Activated CD4-positive, CD25-positive, alpha-beta regulatory T cell (primary cell): Measurements from ENCODE around the gene RELB.

ENCODE experiments used
- DNase-seq, 4 experiments: peaks; one replicate each; lab custom pipeline; 2025; lab: John Stamatoyannopoulos, UW

RELB gene

DNA sequence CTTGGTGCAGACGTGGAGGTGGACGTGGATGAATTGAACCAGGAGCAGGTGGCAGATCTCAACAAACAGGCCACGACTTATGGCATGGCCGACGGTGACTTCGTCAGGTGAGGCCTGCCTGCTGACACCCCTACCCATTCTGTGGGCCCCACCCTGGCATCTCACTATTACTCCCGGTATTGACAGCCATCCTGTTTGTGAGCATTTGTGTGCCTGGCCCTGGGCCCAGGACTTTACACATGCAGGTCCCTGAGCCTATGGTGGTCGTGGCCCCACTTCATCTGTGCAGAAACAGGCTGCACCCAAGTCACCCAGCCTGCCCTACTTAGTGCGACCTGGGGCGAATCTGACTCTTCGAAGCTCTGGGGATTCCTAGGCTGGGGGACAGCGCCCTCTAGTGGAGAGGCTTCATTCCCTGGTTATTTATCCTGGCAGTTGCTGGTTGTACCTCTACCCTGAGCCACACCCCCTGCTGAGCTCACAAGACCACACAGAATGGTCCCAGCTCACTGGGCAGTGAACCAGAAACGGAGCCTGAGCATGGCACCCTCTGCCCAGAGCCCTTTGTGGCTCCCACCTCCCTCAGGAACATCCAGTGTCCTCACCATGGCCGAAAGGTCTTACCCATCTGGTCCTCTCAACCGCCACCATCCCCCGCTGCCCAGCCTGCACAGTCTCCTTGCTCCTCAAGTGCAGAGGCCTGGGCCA lies 58.1 kb downstream of the RELB start:
- DNase-seq: peak; percentile 64 to 76 (median 70)

DNA sequence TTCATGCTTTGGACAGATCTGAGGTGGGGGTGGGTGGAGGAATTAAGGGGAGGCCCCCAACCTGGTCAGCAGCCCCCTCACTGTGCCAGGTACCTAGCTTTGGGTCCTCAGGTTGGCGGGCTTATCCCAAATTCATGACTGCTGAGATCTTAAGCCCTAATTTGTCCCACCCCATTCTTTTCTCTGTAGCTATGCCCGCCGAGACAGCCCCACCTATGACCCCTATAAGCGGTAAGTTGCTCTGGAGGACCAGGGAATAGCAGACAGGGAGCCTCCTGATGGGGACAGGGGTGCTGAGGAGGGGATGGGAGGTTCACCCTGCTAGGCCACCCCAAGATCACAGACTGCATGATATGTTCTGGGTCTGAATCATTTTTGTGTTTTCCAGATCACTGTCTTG lies 60.7 kb downstream of the RELB start:
- no peak for DNase-seq

DNA sequence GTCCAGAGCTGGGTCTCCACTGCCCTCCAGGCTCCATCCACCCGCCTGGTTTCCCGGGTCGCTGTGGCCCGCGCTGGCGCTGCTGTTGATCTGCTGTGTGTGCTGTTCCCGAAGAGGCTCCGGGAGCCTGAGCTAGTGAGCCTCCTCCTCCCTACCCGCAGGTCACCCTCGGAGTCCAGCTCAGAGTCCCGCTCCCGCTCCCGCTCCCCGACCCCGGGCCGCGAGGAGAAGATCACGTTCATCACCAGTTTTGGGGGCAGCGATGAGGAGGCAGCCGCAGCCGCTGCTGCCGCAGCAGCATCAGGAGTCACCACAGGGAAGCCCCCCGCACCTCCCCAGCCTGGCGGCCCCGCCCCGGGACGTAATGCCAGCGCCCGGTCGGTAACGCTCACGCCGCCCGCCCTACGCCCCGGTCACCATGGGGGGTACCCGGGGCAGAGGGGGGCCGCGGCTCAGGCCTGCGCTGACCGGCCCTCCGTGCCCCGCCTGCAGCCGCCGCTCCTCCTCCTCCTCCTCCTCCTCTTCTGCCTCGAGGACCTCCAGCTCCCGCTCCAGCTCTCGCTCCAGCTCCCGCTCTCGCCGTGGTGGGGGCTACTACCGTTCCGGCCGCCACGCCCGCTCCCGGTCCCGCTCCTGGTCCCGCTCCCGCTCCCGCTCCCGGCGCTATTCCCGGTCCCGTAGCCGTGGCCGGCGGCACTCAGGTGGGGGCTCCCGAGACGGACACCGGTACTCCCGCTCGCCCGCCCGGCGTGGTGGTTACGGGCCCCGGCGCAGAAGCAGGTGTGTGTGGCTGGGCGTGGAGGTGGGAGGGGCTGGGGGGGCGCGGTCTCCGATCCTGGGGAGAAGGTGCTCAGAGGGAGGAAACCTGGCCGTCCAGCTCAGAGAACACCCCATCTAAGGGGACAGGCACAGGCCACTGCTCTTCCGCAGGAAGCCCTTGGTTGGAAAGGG lies 62.9 kb downstream of the RELB start:
- DNase-seq: no peak

DNA sequence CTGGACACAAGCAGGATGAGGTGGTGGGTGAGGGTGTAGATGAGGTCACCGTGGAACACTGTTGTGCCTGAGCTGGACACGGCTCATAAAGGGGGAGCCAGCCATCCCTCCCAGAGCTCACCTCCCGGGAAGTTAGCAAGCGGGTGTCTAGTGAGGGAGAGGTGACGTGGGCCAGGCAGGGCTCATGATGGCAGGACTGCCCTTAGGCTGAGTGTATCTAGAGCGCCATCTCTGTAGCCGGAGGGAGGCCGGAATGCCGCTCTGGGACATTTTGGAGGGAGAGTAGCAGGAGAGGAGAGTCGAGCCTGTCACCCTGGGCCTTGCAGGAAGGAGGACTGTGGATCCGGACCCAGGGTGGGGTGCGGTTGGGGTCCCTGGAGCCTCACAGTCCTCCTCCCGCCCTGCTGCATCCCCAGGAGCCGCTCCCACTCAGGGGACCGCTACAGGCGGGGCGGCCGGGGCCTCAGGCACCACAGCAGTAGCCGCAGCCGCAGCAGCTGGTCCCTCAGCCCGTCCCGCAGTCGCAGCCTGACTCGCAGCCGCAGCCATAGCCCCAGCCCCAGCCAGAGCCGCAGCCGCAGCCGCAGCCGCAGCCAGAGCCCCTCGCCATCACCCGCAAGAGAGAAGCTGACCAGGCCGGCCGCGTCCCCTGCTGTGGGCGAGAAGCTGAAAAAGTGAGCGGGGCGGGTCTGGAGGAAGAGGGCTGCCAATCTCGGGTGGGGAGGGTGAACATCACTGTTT lies 65.8 kb downstream of the RELB start:
- no peak for DNase-seq

DNA sequence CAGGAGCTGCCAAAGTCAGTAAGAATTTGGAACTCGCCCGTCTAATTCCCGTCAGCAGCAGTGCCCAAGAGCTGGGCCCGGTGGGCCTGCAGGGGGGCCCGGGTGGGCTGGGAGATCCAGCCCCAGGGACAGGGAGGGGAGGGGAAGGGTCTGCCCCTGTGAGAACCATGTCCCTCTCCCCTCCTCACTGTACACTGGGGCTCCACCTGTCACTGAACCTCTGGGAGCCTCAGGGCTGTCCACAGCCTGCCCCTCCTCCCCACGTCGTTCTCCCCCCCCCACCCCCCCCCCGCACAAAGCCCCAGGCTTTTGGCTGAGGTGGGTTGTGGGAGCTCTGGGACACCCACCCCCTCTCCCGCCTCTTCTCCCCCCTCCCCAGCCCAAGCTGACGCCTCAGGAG lies 66.8 kb downstream of the RELB start:
- no peak for DNase-seq

DNA sequence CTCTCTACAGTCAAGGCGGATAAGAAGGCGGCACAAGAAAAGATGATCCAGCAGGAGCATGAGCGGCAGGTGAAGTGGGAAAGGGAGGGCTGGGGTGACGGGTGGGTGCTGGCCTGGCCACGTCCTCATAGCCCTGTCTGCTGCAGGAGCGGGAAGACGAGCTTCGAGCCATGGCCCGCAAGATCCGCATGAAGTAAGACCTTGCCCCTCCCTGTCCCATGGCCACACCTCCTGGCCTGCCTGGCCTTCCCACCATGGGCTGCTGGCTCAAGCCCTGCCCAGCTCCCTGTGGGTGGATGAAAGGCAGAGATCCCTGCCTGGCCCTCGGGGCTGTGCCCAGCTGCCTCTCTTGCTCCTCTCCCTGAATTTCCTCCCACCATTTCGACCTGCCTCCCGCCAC lies 67.8 kb downstream of the RELB start:
- DNase-seq: no peak

DNA sequence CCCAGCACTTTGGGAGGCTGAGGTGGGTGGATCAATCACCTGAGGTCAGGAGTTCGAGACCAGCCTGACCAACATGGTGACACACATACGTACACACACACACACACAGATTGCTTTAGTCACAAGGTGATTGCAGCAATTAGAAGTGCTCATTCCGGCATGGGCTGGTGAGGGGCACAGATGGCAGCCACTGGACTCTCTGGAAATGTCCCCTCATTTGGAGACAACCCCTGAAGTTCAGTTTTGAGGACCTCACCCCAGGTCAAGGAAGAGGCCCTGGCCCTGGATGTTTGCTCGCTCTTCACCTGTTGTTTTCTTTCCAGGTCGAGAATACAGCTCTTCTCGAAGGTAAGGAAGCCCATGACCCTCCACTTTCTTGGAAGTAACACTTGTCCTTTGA lies 69.0 kb downstream of the RELB start:
- DNase-seq: no peak

DNA sequence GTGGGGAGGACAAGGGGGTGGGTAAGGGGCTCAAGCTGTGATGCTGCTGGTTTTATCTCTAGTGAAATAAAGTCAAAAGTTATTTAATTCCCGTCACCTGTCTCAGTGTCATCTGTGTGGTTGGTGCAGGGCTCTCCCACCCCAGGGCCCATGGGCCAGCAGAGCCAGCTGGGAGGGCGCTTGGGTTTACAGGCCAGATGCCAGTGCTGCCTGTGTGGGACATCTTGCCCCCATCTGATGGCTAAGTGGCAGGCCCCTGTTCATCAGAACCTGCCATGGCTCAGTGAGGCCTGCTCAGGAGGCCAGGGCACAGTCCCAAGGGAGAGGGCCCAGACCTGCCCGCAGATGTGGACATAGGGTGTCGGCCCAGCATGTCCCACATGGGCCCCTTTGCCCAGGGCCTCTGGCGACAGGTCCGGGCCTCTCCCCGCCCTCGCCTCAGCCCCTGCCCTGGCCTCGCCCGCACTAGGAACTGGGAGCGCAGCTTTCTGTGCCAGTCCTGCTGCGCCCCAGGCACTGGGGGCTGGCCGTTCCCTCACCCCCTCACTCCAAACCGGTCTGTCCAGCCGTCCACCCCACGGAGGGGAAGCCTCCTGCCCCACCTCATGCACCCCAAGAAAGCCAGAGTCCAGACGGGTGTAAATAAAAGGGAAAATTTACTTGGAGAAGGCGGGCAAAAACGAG lies 69.7 kb downstream of the RELB start:
- no peak for DNase-seq

DNA sequence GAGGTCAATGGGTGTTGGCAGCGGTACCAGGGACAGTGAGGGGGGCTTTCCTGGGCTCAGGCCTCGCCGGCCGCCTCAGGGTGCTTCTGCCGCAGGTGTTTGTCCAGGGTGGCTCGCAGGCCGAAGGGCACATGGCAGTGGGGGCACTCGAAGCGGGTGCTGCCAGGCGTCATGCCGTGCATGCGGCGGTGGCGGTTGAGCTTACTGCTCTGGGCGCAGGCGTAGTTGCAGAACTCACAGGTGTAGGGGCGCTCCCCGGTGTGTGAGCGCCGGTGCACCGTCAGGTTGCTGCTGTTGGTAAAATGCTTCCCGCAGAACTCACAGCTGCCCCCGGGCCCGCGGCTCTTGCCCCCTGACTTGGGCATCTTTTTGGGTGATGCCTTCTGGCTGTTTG lies 70.3 kb downstream of the RELB start:
- no peak for DNase-seq

DNA sequence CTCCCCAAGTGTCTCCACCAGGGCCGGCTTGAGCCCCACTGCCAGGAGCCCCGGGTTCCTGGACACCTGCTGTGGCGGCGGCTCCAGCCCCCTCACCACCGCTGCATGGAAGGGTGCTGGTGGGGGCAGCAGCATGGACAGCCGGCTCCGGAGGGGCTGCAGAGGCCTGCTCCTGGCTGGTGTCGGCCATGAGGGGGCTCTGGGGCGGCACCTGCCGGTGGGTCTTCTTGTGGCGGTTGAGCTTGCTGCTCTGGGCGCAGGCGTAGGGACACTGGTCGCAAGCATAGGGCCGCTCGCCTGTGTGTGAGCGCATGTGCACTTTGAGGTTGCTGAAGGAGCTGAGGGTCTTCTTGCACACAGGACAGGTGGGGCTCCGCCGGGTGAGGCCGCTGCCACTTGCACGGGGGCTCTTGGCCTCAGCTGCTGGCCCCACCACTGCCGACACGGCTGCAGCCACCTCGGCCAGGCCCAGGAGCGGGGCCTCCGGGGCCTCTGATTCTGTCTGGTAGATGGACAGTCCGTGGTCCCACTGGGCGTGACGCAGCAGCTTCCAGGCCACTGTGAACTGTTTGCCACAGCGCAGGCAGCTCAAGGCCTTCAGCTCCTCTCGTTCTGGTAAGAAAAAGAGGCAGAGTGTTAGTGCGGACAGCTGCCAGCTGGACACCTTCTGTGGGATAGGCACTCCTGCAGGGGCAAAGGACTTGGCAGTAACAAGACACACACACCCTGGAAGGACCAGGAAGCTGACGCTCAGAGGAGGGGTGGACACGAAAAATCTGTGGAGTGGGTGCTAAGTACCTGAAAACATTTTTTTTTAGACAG lies 70.9 kb downstream of the RELB start:
- no peak for DNase-seq

DNA sequence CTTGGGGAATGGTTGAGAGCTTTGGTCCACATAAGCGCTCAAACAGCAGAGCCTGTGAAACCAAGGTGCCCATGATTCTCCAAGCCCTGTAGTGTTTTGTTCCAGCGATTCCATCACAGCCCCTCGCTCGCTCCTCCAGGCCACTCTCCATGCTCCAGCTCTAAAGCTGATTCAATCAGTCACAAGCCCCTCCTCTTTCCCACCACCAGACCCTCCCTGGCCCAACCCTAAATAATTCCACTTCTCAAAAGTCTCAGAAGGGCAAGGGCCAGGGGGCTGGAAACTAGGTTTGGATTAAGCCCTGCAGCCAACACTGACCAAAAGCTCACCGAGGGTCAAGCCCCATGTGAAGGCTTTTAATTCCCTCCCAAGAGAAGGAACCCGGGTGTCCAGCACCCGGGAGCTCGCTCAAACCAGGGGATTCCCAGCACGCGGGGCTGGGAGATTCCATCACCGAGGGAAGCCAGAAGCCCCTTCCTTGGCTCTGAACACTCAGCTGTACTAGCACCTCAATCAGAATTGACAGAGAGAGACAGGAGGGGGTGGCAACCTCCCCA lies 73.6 kb downstream of the RELB start:
- DNase-seq: no peak

DNA sequence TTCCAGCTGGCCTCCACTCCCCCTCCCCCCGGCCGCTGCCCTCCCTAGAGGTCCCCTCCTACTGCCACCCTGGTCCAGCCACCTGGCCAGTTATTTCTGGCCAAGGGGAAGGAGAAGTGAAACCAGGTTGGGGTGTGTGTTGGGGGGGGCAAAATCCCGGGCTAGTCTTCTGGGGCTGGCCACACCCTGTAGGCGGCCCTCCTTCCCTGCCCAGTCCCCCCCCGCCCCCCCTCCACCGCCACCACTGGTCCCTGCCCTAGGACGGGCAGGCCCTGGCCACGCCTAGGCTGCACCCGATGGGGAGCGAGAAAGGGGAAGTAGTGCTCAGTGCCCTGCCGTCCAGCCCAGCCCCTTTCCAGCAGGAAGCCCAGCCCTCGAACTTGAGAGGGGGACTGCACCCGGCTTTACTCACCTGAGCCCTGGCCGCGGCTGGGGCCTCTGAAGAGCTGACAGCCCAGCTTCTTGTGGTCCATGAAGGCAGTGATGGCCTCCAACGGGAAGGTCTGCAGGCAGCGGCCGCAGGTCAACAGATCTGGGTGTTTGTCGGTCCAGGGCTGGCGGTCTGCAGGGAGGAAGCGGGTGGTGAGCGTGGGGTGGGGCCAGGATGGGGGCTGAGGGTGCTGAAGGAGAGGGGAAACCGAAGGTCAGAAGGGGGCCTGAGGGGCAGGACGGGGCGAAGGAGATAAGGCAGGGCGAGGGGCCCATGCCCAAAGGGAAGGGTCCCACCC lies 74.2 kb downstream of the RELB start:
- peak in 3 of 4 experiments; percentile 20 to 35 (median 26) for DNase-seq

DNA sequence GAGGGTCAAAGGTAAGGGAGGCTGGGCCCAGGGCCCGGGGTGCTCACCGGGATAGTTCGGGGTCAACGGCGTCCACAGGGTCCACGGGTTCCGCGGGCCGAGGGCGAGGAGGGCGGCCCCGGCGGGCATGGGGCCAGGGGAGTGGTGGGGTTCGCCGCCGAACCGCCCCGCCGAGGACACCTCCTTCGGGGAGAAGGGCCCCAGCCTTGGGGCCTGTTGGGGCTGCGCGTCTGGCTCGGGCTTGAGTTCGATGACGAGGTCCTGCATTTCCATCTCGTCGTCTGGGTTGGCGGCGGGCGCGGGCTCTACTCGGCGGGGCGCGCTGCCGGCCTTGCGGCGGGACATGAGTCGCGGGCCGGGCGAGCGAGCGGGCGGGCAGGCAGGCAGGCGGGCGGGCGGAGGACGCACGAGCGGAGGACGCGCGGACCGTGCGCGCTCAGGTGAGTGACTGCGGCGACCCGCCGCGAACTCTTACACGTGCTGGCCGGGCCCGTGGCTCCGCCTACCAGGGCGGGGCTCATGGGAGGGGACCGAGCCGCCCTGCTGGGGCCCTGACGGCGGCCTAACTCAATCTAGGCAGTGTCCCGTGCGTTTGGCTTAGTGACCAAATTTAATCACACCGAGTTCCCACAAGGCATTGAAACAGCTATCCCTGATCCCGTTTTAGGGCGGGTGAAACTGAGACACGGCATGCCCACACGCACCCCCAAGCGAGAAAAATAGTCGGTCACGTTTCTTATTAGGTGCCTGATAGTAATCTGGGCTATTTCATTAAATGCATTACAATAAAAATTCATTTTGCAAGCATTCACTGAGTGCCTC lies 75.0 kb downstream of the RELB start, which contains the start of gene ZNF296:
TSS of gene ZNF296 (minus strand) at position 450 of the 822 bp plus-strand sequence. CDS start at position 345, 105 bp downstream.
- peak; percentile 62 to 70 (median 68) for DNase-seq

DNA sequence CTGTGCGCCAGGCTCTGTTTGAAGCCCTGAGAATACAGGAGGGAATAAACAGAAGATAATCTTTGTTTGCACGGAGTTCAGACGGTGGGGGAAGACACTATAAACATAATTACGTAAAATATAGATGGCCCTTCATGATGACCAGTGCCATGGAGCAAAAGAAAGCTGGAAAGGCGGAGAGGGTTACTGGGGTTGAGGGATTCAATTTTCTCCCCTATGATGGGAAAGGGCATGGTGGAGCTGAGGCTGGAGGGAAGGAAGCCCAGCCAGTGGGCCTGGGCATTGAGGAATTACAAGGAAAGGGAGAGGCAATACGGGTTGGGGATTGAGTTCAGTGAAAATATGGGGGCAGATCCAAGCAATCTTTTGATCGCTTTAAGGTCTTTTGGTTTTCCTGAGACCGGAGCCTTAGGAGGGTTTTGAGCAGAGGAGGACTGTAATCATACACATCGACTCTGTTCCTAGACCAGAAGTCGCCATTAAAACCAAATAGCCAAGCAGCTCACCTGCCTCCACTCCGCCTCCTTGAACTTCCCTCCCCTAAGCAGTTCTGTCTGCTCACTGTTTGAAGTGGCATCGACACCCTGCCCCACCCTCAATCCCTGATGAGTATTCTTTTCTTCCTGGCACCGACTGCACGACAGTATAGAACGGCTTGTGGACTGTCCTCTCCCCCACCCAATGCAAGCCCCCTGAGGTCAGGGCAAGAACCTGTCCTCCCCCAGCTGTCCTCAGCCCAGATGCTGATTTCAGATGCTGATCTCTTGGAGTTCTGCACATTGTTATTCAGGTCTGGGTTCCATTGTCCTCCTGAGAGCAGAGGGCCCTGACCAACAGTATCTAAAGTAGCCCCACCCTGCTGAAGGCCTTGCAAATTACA lies 75.8 kb downstream of the RELB start:
- no peak for DNase-seq

DNA sequence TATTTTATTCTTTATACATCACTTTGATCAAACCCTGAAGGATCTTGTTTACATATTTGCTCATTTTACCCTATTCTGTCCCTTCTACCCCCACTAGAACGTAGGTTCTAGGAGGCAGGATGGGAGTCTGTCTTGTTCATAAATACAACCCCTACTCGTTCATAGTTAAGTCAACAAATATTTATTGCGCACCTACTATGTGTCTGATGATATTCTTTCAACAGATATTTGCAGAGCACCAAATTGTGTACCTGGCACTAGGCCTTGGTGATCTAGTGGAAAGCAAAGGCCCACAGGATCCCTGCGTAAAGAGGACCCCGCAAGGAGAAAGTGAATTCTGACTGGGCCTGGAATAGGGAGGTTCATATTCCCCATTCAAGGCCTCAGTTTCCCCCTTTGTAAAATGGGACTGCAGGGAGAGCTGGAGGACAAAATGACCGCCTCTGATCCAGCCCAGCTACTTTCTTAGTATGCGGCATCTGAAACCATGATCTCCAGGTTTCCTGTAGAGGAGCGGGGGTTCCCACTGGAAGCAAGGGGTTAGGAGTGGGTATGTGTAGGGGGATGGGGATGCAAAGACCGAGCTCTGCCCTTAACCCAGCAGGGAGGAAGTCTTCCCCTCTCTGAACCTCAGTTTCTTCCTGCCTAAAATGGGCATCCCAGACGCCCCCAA lies 77.3 kb downstream of the RELB start:
- DNase-seq: no peak

DNA sequence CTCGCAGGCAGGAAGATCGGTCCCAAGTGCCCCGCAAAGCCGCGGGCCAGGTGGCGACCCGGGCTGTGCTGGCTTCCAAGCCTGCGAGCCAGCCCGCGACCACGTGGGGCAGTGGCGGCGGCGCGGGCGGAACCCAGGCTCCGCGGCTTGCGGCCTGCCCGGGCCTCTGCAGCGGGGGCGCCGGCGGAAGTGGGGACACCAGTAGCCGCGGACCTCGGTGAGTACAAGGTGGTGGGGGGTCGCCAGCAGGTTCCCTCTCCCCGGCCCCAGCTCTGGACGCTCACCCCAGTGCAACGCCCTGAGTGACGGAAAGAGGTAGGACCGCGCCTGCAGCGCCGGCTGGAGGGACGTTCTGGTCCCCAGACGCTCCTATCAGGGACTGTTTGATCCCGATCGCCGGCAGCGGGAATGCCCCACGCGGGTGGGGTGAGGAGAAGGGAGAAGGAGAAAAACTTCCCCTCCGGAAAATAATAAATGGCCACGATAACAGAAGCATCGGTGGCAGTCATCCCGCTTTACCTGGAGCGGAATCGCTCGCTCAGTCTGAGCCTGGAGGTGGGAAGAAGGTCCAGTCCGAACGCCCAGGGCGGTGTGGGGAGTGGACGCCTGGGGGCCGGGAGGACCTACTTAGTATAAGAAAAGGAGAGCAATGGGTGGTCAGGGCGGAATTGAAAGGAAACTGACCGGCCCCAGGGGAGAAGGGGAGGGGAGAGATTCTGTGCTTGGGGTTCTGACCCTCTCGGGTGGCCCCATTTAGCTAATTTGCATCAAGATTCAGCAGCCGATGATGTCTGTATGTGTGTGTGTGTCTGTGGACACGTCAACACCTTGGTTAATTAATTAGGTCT lies 78.0 kb downstream of the RELB start, which contains the start of gene GEMIN7:
TSS of gene GEMIN7 (plus strand) at position 198 of the 848 bp plus-strand sequence. CDS start 10,855 bp downstream, outside the sequence.
- peak; percentile 70 to 73 (median 71) for DNase-seq
